ENCODE measurements around the gene IL1B. TPM values are rescaled to one million over a fixed set of nuclear protein-coding genes. Genes with fewer than 3 reads are reported as not detected.

The IL1B gene
- total RNA-seq, 1 donor from 2014 or later = 22.6 TPM

GRCh38 chr2:112827009-112827408, 9.6 kb downstream of the IL1B start:
- FAIRE-seq (no peak), DNase-seq (ENCODE audit: low read depth) (no peak)
- no peak overlapping the region for H3K4me3 ChIP-seq (ENCODE audit: low read depth, low read length)
- no peak for TF ChIP-seq CTCF (IDR thresholded peaks at IDR 0.05; ENCODE audit: insufficient read depth, low read length, severe bottlenecking)
- peaks cover 8% of the 10 kb centered on the region for H3K36me3 ChIP-seq (ENCODE audit: control insufficient read depth, insufficient read depth, low read length)
- no peaks in the 10 kb centered on the region for H3K27me3 ChIP-seq (ENCODE audit: control insufficient read depth, insufficient read depth, low read length)

- Histone ChIP-seq H3K36me3 (ENCODE audit: control insufficient read depth, insufficient read depth, low read length) (no peaks in the 10 kb centered on the region), H3K4me3 (ENCODE audit: low read depth, low read length) (no peak overlapping the region), H3K27me3 (ENCODE audit: control insufficient read depth, insufficient read depth, low read length) (no peaks in the 10 kb centered on the region)
- DNase-seq (ENCODE audit: low read depth) (no peak), FAIRE-seq (no peak)
- no peak for TF ChIP-seq CTCF (IDR thresholded peaks at IDR 0.05; ENCODE audit: insufficient read depth, low read length, severe bottlenecking)
Observed at GRCh38 chr2:112825706-112826105, 10.9 kb downstream of the IL1B start.

- FAIRE-seq = no peak
- H3K27me3 ChIP-seq (ENCODE audit: control insufficient read depth, insufficient read depth, low read length) = no peaks in the 10 kb centered on the region
- peak; percentile 38 for DNase-seq (ENCODE audit: low read depth)
- no peaks in the 10 kb centered on the region for H3K36me3 ChIP-seq (ENCODE audit: control insufficient read depth, insufficient read depth, low read length)
- no peak overlapping the region for H3K4me3 ChIP-seq (ENCODE audit: low read depth, low read length)
- no peak for TF ChIP-seq CTCF (IDR thresholded peaks at IDR 0.05; ENCODE audit: insufficient read depth, low read length, severe bottlenecking)
Observed at GRCh38 chr2:112824694-112825085, 11.9 kb downstream of the IL1B start.

GRCh38 chr2:112821682-112822081, 14.9 kb downstream of the IL1B start:
- Histone ChIP-seq H3K36me3 (ENCODE audit: control insufficient read depth, insufficient read depth, low read length) (no peaks in the 10 kb centered on the region), H3K4me3 (ENCODE audit: low read depth, low read length) (no peak overlapping the region), H3K27me3 (ENCODE audit: control insufficient read depth, insufficient read depth, low read length) (no peaks in the 10 kb centered on the region)
- DNase-seq (ENCODE audit: low read depth) (no peak), FAIRE-seq (no peak)
- no peak for TF ChIP-seq CTCF (IDR thresholded peaks at IDR 0.05; ENCODE audit: insufficient read depth, low read length, severe bottlenecking)

- TF ChIP-seq CTCF (IDR thresholded peaks at IDR 0.05; ENCODE audit: insufficient read depth, low read length, severe bottlenecking) = no peak
- Histone ChIP-seq H3K4me3 (ENCODE audit: low read depth, low read length) (no peak overlapping the region), H3K36me3 (ENCODE audit: control insufficient read depth, insufficient read depth, low read length) (no peaks in the 10 kb centered on the region), H3K27me3 (ENCODE audit: control insufficient read depth, insufficient read depth, low read length) (no peaks in the 10 kb centered on the region)
- FAIRE-seq (no peak), DNase-seq (ENCODE audit: low read depth) (no peak)
Observed at GRCh38 chr2:112821142-112821541, 15.4 kb downstream of the IL1B start.

GRCh38 chr2:112820343-112820742, 16.2 kb downstream of the IL1B start:
- FAIRE-seq = no peak
- no peak overlapping the region for H3K4me3 ChIP-seq (ENCODE audit: low read depth, low read length)
- no peaks in the 10 kb centered on the region for H3K36me3 ChIP-seq (ENCODE audit: control insufficient read depth, insufficient read depth, low read length)
- TF ChIP-seq CTCF (IDR thresholded peaks at IDR 0.05; ENCODE audit: insufficient read depth, low read length, severe bottlenecking) = no peak
- DNase-seq (ENCODE audit: low read depth) = no peak
- no peaks in the 10 kb centered on the region for H3K27me3 ChIP-seq (ENCODE audit: control insufficient read depth, insufficient read depth, low read length)

All from bronchial epithelial cell (primary cell).